DOHH2 (cell line): ENCODE data around the gene DPP8.

Experiments used
- H3F3A ChIP-seq: fragments of 200-600 bp; sonication (generic), shearing (Covaris generic); 2 replicates; pipeline ENCODE4 v1.6.0; 2016; ENCODE audit warnings: antibody characterized with exemption, mild to moderate bottlenecking; ENCODE audit not compliant: control insufficient read depth, insufficient read depth
- H3K27ac ChIP-seq: fragments of 200-600 bp; sonication (generic); 2 replicates; pipeline ENCODE4 v1.5.1; 2014; ENCODE audit warnings: low read depth, mild to moderate bottlenecking, low read length, moderate library complexity
- H3K27me3 ChIP-seq: fragments of 200-600 bp; sonication (generic); 2 replicates; pipeline ENCODE4 v1.6.1; 2014; ENCODE audit warnings: mild to moderate bottlenecking, low read length, mixed read lengths; ENCODE audit not compliant: control insufficient read depth
- H3K36me3 ChIP-seq: fragments of 200-600 bp; sonication (generic); 2 replicates; pipeline ENCODE4 v1.6.1; 2014; ENCODE audit warnings: mild to moderate bottlenecking, low read length, moderate library complexity, mixed read lengths; ENCODE audit not compliant: control insufficient read depth
- H3K4me1 ChIP-seq: fragments of 200-600 bp; sonication (generic); 2 replicates; pipeline ENCODE4 v1.6.1; 2014; ENCODE audit warnings: mild to moderate bottlenecking, low read length, mixed read lengths; ENCODE audit not compliant: control insufficient read depth
- H3K4me2 ChIP-seq: fragments of 200-600 bp; sonication (generic); 2 replicates; pipeline ENCODE4 v1.6.0; 2014; ENCODE audit warnings: mild to moderate bottlenecking, low read length, moderate library complexity
- H3K4me3 ChIP-seq: fragments of 200-600 bp; sonication (generic); 2 replicates; pipeline ENCODE4 v1.5.1; 2014; ENCODE audit warnings: mild to moderate bottlenecking, low read length, mixed read lengths
- H3K79me2 ChIP-seq: fragments of 200-600 bp; sonication (generic); 2 replicates; pipeline ENCODE4 v1.6.1; 2014; ENCODE audit warnings: mild to moderate bottlenecking, low read length, mixed read lengths; ENCODE audit not compliant: control insufficient read depth
- H3K9me2 ChIP-seq: fragments of 200-600 bp; sonication (generic); replicated peaks from 2 replicates; pipeline ENCODE4 v1.6.1; 2014; ENCODE audit warnings: mild to moderate bottlenecking, low read length, mixed read lengths; ENCODE audit not compliant: control insufficient read depth
- H3K9me3 ChIP-seq: fragments of 200-600 bp; sonication (generic); 2 replicates; pipeline ENCODE4 v1.6.1; 2014; ENCODE audit warnings: antibody characterized with exemption, low read length, mixed read lengths; ENCODE audit not compliant: control insufficient read depth, insufficient read depth
- H4K20me1 ChIP-seq: fragments of 200-600 bp; sonication (generic); 2 replicates; pipeline ENCODE4 v1.6.0; 2014; ENCODE audit warnings: low read depth, mild to moderate bottlenecking, antibody characterized with exemption, low read length, moderate library complexity; ENCODE audit not compliant: control insufficient read depth, insufficient read depth
- EZH2phosphoT487 ChIP-seq: fragments of 200-600 bp; sonication (generic); IDR thresholded peaks from 2 replicates; pipeline ENCODE4 v1.6.1; 2017; ENCODE audit warnings: borderline replicate concordance, mild to moderate bottlenecking, antibody characterized with exemption, low read length, moderate library complexity, mixed read lengths
- TF ChIP-seq, protein P1 (sequence below): fragments of 200-600 bp; sonication (generic); IDR thresholded peaks from one replicate; pipeline ENCODE4 v1.5.1; 2014; ENCODE audit warnings: antibody characterized with exemption, mild to moderate bottlenecking, low read depth, low read length; ENCODE audit not compliant: poor library complexity, severe bottlenecking

Gene DPP8

DNA sequence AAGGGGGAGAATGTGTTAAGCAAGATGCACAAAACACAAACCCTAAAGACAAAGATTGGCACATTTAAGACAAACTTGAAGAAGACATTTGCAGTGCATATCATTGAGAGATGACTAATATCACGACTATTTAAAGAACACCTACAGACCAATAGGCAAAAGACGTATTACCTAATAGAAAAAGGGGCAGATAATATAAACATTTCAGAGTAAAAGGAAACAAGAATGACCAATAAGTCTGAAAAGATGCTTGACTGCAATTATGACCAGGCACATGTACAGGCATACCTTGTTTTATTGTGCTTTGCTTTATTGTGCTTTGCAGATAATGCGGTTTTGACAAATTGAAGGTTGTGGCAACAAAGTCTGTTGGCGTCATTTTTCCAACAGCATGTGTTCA lies 17.7 kb upstream of the DPP8 start:
- H3K4me1 ChIP-seq, result peaks cover 23% of the 10 kb centered on the region
- no peaks in the 10 kb centered on the region for H3K9me3 ChIP-seq
- H3K27ac ChIP-seq, result no peak overlapping the region
- H3K4me3 ChIP-seq, result no peak overlapping the region
- H3K27me3 ChIP-seq, result no peaks in the 10 kb centered on the region
- TF ChIP-seq, protein P1, sequence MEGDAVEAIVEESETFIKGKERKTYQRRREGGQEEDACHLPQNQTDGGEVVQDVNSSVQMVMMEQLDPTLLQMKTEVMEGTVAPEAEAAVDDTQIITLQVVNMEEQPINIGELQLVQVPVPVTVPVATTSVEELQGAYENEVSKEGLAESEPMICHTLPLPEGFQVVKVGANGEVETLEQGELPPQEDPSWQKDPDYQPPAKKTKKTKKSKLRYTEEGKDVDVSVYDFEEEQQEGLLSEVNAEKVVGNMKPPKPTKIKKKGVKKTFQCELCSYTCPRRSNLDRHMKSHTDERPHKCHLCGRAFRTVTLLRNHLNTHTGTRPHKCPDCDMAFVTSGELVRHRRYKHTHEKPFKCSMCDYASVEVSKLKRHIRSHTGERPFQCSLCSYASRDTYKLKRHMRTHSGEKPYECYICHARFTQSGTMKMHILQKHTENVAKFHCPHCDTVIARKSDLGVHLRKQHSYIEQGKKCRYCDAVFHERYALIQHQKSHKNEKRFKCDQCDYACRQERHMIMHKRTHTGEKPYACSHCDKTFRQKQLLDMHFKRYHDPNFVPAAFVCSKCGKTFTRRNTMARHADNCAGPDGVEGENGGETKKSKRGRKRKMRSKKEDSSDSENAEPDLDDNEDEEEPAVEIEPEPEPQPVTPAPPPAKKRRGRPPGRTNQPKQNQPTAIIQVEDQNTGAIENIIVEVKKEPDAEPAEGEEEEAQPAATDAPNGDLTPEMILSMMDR, result no peak
- no peak for TF ChIP-seq EZH2phosphoT487
- peaks cover 96% of the 10 kb centered on the region for H3K79me2 ChIP-seq
- peaks cover 20% of the 10 kb centered on the region for H3K36me3 ChIP-seq
- peaks cover 7% of the 10 kb centered on the region; the same call in 1 of the 2 replicates for H4K20me1 ChIP-seq
- no peaks in the 10 kb centered on the region for H3K9me2 ChIP-seq
- H3K4me2 ChIP-seq, result no peak overlapping the region
- no peaks in the 10 kb centered on the region for H3F3A ChIP-seq

DNA sequence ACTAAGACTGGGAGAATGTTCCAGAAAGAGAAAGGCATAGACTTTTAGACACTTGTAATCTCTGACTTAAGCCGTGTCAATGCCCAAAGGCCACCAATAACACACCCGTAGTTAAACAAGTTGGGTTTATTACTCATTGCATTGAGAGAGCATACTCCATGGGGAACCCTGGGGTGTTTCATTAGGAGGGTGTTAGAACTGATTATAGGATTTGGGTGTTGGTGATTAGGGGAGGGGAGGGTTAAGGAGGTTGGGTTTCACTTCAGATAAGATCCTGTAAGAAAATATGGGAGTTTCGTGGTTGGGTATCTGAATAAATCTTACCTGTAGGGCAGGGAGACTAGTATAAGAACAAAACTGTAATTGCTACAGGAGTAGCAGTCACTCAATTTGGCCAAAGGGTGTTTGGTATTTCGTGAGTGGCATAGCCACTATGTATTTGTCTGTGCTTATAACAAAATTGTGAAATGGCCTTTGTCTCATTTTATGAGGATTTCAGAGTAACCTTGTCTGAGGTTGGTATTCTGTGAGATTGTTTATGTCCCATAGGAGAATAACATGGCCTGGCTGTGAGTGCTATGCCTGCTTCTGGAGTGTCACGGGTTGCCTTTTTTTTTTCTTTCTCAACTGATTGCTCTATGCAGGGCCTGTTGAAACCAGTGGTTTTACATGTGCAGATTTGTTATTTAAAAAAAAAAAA lies 15.7 kb upstream of the DPP8 start:
- peaks cover 29% of the 10 kb centered on the region for H3K4me1 ChIP-seq
- H3K79me2 ChIP-seq, result peaks cover 80% of the 10 kb centered on the region
- H3K9me3 ChIP-seq, result no peaks in the 10 kb centered on the region
- TF ChIP-seq, protein P1, result no peak
- TF ChIP-seq EZH2phosphoT487, result no peak
- H3K27ac ChIP-seq, result no peak overlapping the region
- H3K27me3 ChIP-seq, result no peaks in the 10 kb centered on the region
- H3K36me3 ChIP-seq, result peaks cover 20% of the 10 kb centered on the region
- peak overlapping the region; percentile 30; the same call in 1 of the 2 replicates for H3K4me2 ChIP-seq
- H3K9me2 ChIP-seq, result no peaks in the 10 kb centered on the region
- H3F3A ChIP-seq, result no peaks in the 10 kb centered on the region
- H3K4me3 ChIP-seq, result 0 out of 2 replicates have a peak overlapping the region, but pooled peaks have one; percentile 7
- peaks cover 7% of the 10 kb centered on the region; the same call in 1 of the 2 replicates for H4K20me1 ChIP-seq

DNA sequence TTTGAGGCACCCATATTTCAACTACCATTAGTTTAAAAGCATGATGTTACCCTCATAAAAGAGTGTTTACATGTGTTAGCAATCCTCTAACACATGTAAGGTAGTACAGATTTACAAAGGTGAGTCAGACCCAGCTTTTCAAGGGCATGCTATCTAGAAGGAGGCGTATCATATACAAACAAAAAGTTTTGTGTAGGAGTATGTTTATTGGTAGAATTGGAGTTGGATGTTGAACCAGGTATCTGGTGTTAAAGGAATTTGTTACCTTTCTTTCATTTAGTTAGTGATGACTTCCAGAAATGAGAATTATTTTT lies 15.2 kb upstream of the DPP8 start:
- H3K4me3 ChIP-seq, result 0 out of 2 replicates have a peak overlapping the region, but pooled peaks have one; percentile 7
- peaks cover 76% of the 10 kb centered on the region for H3K79me2 ChIP-seq
- H3K27ac ChIP-seq, result no peak overlapping the region
- H3K36me3 ChIP-seq, result peaks cover 20% of the 10 kb centered on the region
- TF ChIP-seq EZH2phosphoT487, result no peak
- TF ChIP-seq, protein P1, result no peak
- H3K4me1 ChIP-seq, result peaks cover 29% of the 10 kb centered on the region
- peak overlapping the region; percentile 30; the same call in 1 of the 2 replicates for H3K4me2 ChIP-seq
- H3K9me2 ChIP-seq, result no peaks in the 10 kb centered on the region
- H4K20me1 ChIP-seq, result peaks cover 7% of the 10 kb centered on the region; the same call in 1 of the 2 replicates
- H3F3A ChIP-seq, result no peaks in the 10 kb centered on the region
- no peaks in the 10 kb centered on the region for H3K27me3 ChIP-seq
- H3K9me3 ChIP-seq, result no peaks in the 10 kb centered on the region
